ENCODE measurements around the gene TBC1D23. TPM values are rescaled to one million over a fixed set of nuclear protein-coding genes. Genes with fewer than 3 reads are reported as not detected.
A peak's percentile ranks its signal among the peaks of the same experiment; 100 is the strongest.

Gene TBC1D23
- polyA plus RNA-seq, 3 donors: 10.2 to 22.7 (median 12.2) TPM

- Histone ChIP-seq H3K27me3 (ENCODE audit: control insufficient read depth in 2 of 2, insufficient read depth in 2 of 2, low read length in 2 of 2) (no peaks in the 10 kb centered on the region), H4K20me1 (ENCODE audit: insufficient read depth, low read length) (no peaks in the 10 kb centered on the region), H3K4me2 (replicated peaks; ENCODE audit: extremely low read depth, low read length, poor library complexity, severe bottlenecking) (no peak overlapping the region), H3K79me2 (ENCODE audit: insufficient read depth, low read length) (no peaks in the 10 kb centered on the region), H3K4me1 (ENCODE audit: control insufficient read depth in 1 of 2, insufficient read depth in 2 of 2, low read length in 2 of 2) (no peaks in the 10 kb centered on the region), H3K9me3 (replicated peaks in 1 of 2; ENCODE audit: control insufficient read depth in 1 of 2, insufficient read depth in 1 of 2, low read length in 2 of 2) (no peaks in the 10 kb centered on the region), H3K27ac (ENCODE audit: low read depth in 1 of 2, low read length in 2 of 2) (no peak overlapping the region), H3K4me3 (replicated peaks in 1 of 3; ENCODE audit: low read depth in 2 of 3, low read length in 3 of 3) (no peak overlapping the region), H3K9ac (ENCODE audit: insufficient read depth, low read length, poor library complexity, severe bottlenecking) (no peak overlapping the region), H2AFZ (ENCODE audit: insufficient read depth, low read depth, low read length, poor library complexity, severe bottlenecking) (no peak overlapping the region), H3K36me3 (replicated peaks in 1 of 2; ENCODE audit: control insufficient read depth in 1 of 2, insufficient read depth in 2 of 2, low read length in 2 of 2) (no peaks in the 10 kb centered on the region)
- no CpG with 5 or more reads among the region's 3 CpGs for WGBS (ENCODE audit: insufficient coverage)
- Mint-ChIP-seq H3K27ac (no peak overlapping the region), H3K9me3 (peaks cover 0 to 8% (median 4%) of the 10 kb centered on the region in 7 donors), H3K4me3 (no peak overlapping the region), H3K4me1 (no peaks in the 10 kb centered on the region), H3K27me3 (ENCODE audit: low read depth in 3 of 3) (peaks cover 0 to 2% (median 0%) of the 10 kb centered on the region in 3 donors), H3K36me3 (no peaks in the 10 kb centered on the region)
- DNase-seq: no peak
- intact Hi-C loops (cut with micrococcal nuclease): no loop called here
- no peak for TF ChIP-seq CTCF (IDR thresholded peaks at IDR 0.05)
Measured at GRCh38 chr3:100230710-100231109, 30.1 kb upstream of the TBC1D23 start.

DNA sequence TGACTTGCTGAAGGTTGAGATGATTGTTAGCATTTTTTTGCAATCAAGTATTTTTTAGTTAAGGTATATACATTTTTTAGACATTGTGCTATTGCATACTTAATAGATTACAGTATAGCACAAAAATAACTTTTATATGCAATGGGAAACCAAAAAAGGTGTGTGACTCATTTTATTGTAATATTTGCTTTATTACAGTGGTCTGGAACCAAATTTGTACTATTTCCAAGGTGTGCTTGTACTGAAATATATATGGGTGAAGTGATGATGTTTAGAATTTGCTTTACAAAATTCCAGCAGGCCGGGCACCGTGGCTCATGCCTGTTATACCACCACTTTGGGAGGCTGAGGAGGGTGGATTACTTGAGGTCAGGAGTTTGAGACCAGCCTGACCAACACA is 29.1 kb upstream of the TBC1D23 start:
- no peak overlapping the region for H3K9ac ChIP-seq (ENCODE audit: insufficient read depth, low read length, poor library complexity, severe bottlenecking)
- intact Hi-C loops (cut with micrococcal nuclease): no loop called here
- no peaks in the 10 kb centered on the region for H3K79me2 ChIP-seq (ENCODE audit: insufficient read depth, low read length)
- Mint-ChIP-seq H3K9me3 (peaks cover 0 to 8% (median 3%) of the 10 kb centered on the region in 7 donors), H3K36me3 (no peaks in the 10 kb centered on the region), H3K4me3 (no peak overlapping the region), H3K27ac (peak overlapping the region in 1 of 7 donors; percentile 57), H3K4me1 (no peaks in the 10 kb centered on the region), H3K27me3 (ENCODE audit: low read depth in 3 of 3) (peaks cover 0 to 2% (median 0%) of the 10 kb centered on the region in 3 donors)
- H3K4me3 ChIP-seq (replicated peaks in 1 of 3; ENCODE audit: low read depth in 2 of 3, low read length in 3 of 3): no peak overlapping the region
- no CpG with 5 or more reads among the region's 2 CpGs for WGBS (ENCODE audit: insufficient coverage)
- TF ChIP-seq CTCF (IDR thresholded peaks at IDR 0.05): no peak
- no peaks in the 10 kb centered on the region for H3K27me3 ChIP-seq (ENCODE audit: control insufficient read depth in 2 of 2, insufficient read depth in 2 of 2, low read length in 2 of 2)
- no peak overlapping the region for H3K27ac ChIP-seq (ENCODE audit: low read depth in 1 of 2, low read length in 2 of 2)
- H3K4me2 ChIP-seq (replicated peaks; ENCODE audit: extremely low read depth, low read length, poor library complexity, severe bottlenecking): no peak overlapping the region
- no peak overlapping the region for H2AFZ ChIP-seq (ENCODE audit: insufficient read depth, low read depth, low read length, poor library complexity, severe bottlenecking)
- H4K20me1 ChIP-seq (ENCODE audit: insufficient read depth, low read length): no peaks in the 10 kb centered on the region
- no peaks in the 10 kb centered on the region for H3K4me1 ChIP-seq (ENCODE audit: control insufficient read depth in 1 of 2, insufficient read depth in 2 of 2, low read length in 2 of 2)
- no peak for DNase-seq
- H3K36me3 ChIP-seq (replicated peaks in 1 of 2; ENCODE audit: control insufficient read depth in 1 of 2, insufficient read depth in 2 of 2, low read length in 2 of 2): no peaks in the 10 kb centered on the region
- H3K9me3 ChIP-seq (replicated peaks in 1 of 2; ENCODE audit: control insufficient read depth in 1 of 2, insufficient read depth in 1 of 2, low read length in 2 of 2): no peaks in the 10 kb centered on the region

All from CD14-positive monocyte (primary cell).